H4 (cell line): ENCODE results near the gene KCNJ16. TPM values are rescaled to one million over a fixed set of nuclear protein-coding genes. Genes with fewer than 3 reads are reported as not detected.

Experiments used
- DNase-seq: peaks from one replicate; pipeline ENCODE4 v3.0.0-alpha.2; 2015; ENCODE audit warnings: low spot score
- total RNA-seq: library from RNA; depleted of rRNA; stranded (reverse); fragments of >200 nt; shearing (Covaris generic); gene quantifications from 2 replicates; pipeline ENCODE4 v1.2.3, GENCODE V29; 2014

KCNJ16 gene
- total RNA-seq, 1 experiment from 2014 or later, result not detected

- DNase-seq, result no peak
Measured at GRCh38 chr17:70098030-70098429, 23.0 kb downstream of the KCNJ16 start.

GRCh38 chr17:70099294-70099693, 24.3 kb downstream of the KCNJ16 start:
- no peak for DNase-seq

- no peak for DNase-seq
Measured at GRCh38 chr17:70099884-70100283, 24.9 kb downstream of the KCNJ16 start.

- DNase-seq, result peak; percentile 19
Measured at GRCh38 chr17:70100983-70101382, 26.0 kb downstream of the KCNJ16 start.

- DNase-seq, result no peak
Measured at GRCh38 chr17:70102531-70102930, 27.5 kb downstream of the KCNJ16 start.

- no peak for DNase-seq
Measured at GRCh38 chr17:70104791-70105523, 29.9 kb downstream of the KCNJ16 start.

GRCh38 chr17:70105641-70106040, 30.6 kb downstream of the KCNJ16 start:
- no peak for DNase-seq

- DNase-seq, result no peak
Measured at GRCh38 chr17:70106551-70106950, 31.5 kb downstream of the KCNJ16 start.

- DNase-seq, result no peak
Measured at GRCh38 chr17:70107441-70107840, 32.4 kb downstream of the KCNJ16 start.

- DNase-seq, result no peak
Measured at GRCh38 chr17:70107904-70108565, 33.0 kb downstream of the KCNJ16 start.

GRCh38 chr17:70109497-70109896, 34.5 kb downstream of the KCNJ16 start:
- no peak for DNase-seq

GRCh38 chr17:70110443-70110880, 35.4 kb downstream of the KCNJ16 start:
- peak; percentile 18 for DNase-seq

GRCh38 chr17:70111201-70111600, 36.2 kb downstream of the KCNJ16 start:
- DNase-seq, result no peak

- DNase-seq, result no peak
Measured at GRCh38 chr17:70114405-70114804, 39.4 kb downstream of the KCNJ16 start.

GRCh38 chr17:70115126-70115525, 40.1 kb downstream of the KCNJ16 start:
- no peak for DNase-seq

- no peak for DNase-seq
Measured at GRCh38 chr17:70116919-70117318, 41.9 kb downstream of the KCNJ16 start.

GRCh38 chr17:70119545-70119944, 44.5 kb downstream of the KCNJ16 start:
- DNase-seq, result no peak

- no peak for DNase-seq
Measured at GRCh38 chr17:70119983-70120382, 45.0 kb downstream of the KCNJ16 start.

- DNase-seq, result no peak
Measured at GRCh38 chr17:70120425-70120824, 45.4 kb downstream of the KCNJ16 start.

- no peak for DNase-seq
Measured at GRCh38 chr17:70121126-70121525, 46.1 kb downstream of the KCNJ16 start.

- no peak for DNase-seq
Measured at GRCh38 chr17:70123193-70123592, 48.2 kb downstream of the KCNJ16 start.

- DNase-seq, result no peak
Measured at GRCh38 chr17:70124723-70125122, 49.7 kb downstream of the KCNJ16 start.

GRCh38 chr17:70127221-70127873, 52.3 kb downstream of the KCNJ16 start:
- no peak for DNase-seq
